SK-N-SH (cell line): ENCODE results near the gene DNAH10. TPM values are rescaled to one million over a fixed set of nuclear protein-coding genes. Genes with fewer than 3 reads are reported as not detected.

Source experiments
- CTCF ChIA-PET: fragments of 300-600, 350-600 bp; formaldehyde crosslinking; extraction: SDS; loops from one replicate; lab custom pipeline; 2021; lab: Yijun Ruan, JAX
- POLR2A ChIA-PET: fragments of 350-600 bp; sonication (Branson Sonifier 250); formaldehyde crosslinking; extraction: SDS; loops from one replicate; lab custom pipeline; 2020; ENCODE audit warnings: antibody characterized with exemption, inconsistent platforms; lab: Yijun Ruan, JAX
- DNase-seq: peaks from one replicate; pipeline ENCODE4 v3.0.0; 2012
- H2AFZ ChIP-seq: fragments of 200-600 bp; sonication (generic); 2 replicates; pipeline ENCODE4 v1.8.1; 2016; ENCODE audit warnings: antibody characterized with exemption, mild to moderate bottlenecking, low read depth
- H3F3A ChIP-seq: fragments of 200-600 bp; sonication (generic); replicated peaks from 2 replicates; pipeline ENCODE3; 2016; ENCODE audit warnings: antibody characterized with exemption, mild to moderate bottlenecking; ENCODE audit not compliant: insufficient read depth
- H3K27ac ChIP-seq, 2 experiments: fragments of 200-500 bp in 1 of 2; fragments of 200-600 bp in 1 of 2; sonication (Bioruptor generic) in 1 of 2; sonication (generic), shearing (Covaris generic) in 1 of 2; 2 replicates each; pipeline versions ENCODE4 v1.5.1 to v1.6.1; 2014 to 2016; ENCODE audit warnings: low read depth in 2 of 2, inconsistent platforms in 1 of 2, low read length in 1 of 2, mild to moderate bottlenecking in 1 of 2, mixed read lengths in 1 of 2
- H3K27me3 ChIP-seq: fragments of 200-600 bp; sonication (generic), shearing (Covaris generic); 2 replicates; pipeline ENCODE4 v1.6.1; 2016; ENCODE audit warnings: mixed run types; ENCODE audit not compliant: insufficient read depth
- H3K36me3 ChIP-seq, 2 experiments: fragments of 200-500 bp in 1 of 2; fragments of 200-600 bp in 1 of 2; sonication (Bioruptor generic) in 1 of 2; sonication (generic) in 1 of 2; replicated peaks in 1 of 2; 2 replicates each; pipeline versions ENCODE3 to v1.5.1; 2014 to 2016; ENCODE audit warnings: low read length in 1 of 2, mild to moderate bottlenecking in 1 of 2; ENCODE audit not compliant: insufficient read depth in 2 of 2, control insufficient read depth in 1 of 2
- H3K4me1 ChIP-seq, 2 experiments: fragments of 200-500 bp in 1 of 2; fragments of 200-600 bp in 1 of 2; sonication (Bioruptor generic) in 1 of 2; sonication (generic), shearing (Covaris generic) in 1 of 2; 2 replicates each; pipeline versions ENCODE4 v1.5.1 to v1.6.1; 2014 to 2016; ENCODE audit warnings: low read depth in 1 of 2, low read length in 1 of 2, mixed run types in 1 of 2; ENCODE audit not compliant: insufficient read depth in 2 of 2, control insufficient read depth in 1 of 2
- H3K4me2 ChIP-seq: fragments of 200-600 bp; sonication (generic), shearing (Covaris generic); 2 replicates; pipeline ENCODE4 v1.6.1; 2017; ENCODE audit warnings: mixed run types
- H3K4me3 ChIP-seq, 2 experiments: fragments of 200-500 bp in 1 of 2; fragments of 200-600 bp in 1 of 2; sonication (Bioruptor generic) in 1 of 2; sonication (generic), shearing (Covaris generic) in 1 of 2; 2 replicates each; pipeline versions ENCODE4 v1.5.1 to v1.8.1; 2014 to 2016; ENCODE audit warnings: low read depth in 2 of 2, inconsistent platforms in 1 of 2, low read length in 1 of 2, mild to moderate bottlenecking in 1 of 2, mixed read lengths in 1 of 2, moderate library complexity in 1 of 2
- H3K79me2 ChIP-seq: fragments of 200-600 bp; sonication (generic); 2 replicates; pipeline ENCODE4 v1.8.1; 2017; ENCODE audit warnings: mild to moderate bottlenecking; ENCODE audit not compliant: insufficient read depth
- H3K9ac ChIP-seq: fragments of 200-600 bp; sonication (generic); 2 replicates; pipeline ENCODE4 v1.6.1; 2017; ENCODE audit warnings: mixed run types
- H3K9me2 ChIP-seq: fragments of 200-600 bp; sonication (generic); 2 replicates; pipeline ENCODE4 v1.6.1; 2017; ENCODE audit warnings: mixed run types
- H3K9me3 ChIP-seq: fragments of 200-600 bp; sonication (generic); 2 replicates; pipeline ENCODE4 v1.6.1; 2017; ENCODE audit warnings: mixed run types, mild to moderate bottlenecking, moderate library complexity
- H4K20me1 ChIP-seq: fragments of 200-600 bp; sonication (generic); 2 replicates; pipeline ENCODE4 v1.6.1; 2017; ENCODE audit warnings: mild to moderate bottlenecking, mixed run types; ENCODE audit not compliant: insufficient read depth
- CHD2 ChIP-seq: fragments of 150-350 bp; IDR thresholded peaks from 2 replicates; pipeline ENCODE4 v1.6.1; 2018; ENCODE audit warnings: low read length; ENCODE audit not compliant: partially characterized antibody
- EZH2phosphoT487 ChIP-seq: fragments of 200-600 bp; sonication (generic); IDR thresholded peaks from 2 replicates; pipeline ENCODE4 v1.6.1; 2017; ENCODE audit warnings: low read depth, mixed run types, mild to moderate bottlenecking, antibody characterized with exemption, moderate library complexity, borderline replicate concordance
- FOXM1 ChIP-seq: IDR thresholded peaks from 2 replicates; pipeline ENCODE4 v1.4.0; 2012; ENCODE audit warnings: low read depth, mild to moderate bottlenecking
- GABPA ChIP-seq: IDR thresholded peaks from 2 replicates; pipeline ENCODE4 v1.4.0; 2012; ENCODE audit warnings: low read depth, mild to moderate bottlenecking
- MEF2A ChIP-seq: IDR thresholded peaks from 2 replicates; pipeline ENCODE4 v1.4.0; 2012; ENCODE audit warnings: low read depth, borderline replicate concordance
- NFIC ChIP-seq: IDR thresholded peaks from 2 replicates; pipeline ENCODE4 v1.4.0; 2012; ENCODE audit warnings: borderline replicate concordance
- NRF1 ChIP-seq: IDR thresholded peaks from 2 replicates; pipeline ENCODE4 v1.6.1; 2012; ENCODE audit warnings: low read depth, mild to moderate bottlenecking, low read length
- RAD21 ChIP-seq: IDR thresholded peaks from 2 replicates; pipeline ENCODE4 v1.6.1; 2012; ENCODE audit warnings: mild to moderate bottlenecking, low read length
- RCOR1 ChIP-seq: fragments of 150-350 bp; IDR thresholded peaks from 2 replicates; pipeline ENCODE4 v1.6.1; 2017; ENCODE audit warnings: antibody characterized with exemption, low read length
- RFX5 ChIP-seq: IDR thresholded peaks from 2 replicates; pipeline ENCODE4 v1.6.1; 2012; ENCODE audit warnings: mild to moderate bottlenecking, improper control_type of control experiment, low read length
- RXRA ChIP-seq: IDR thresholded peaks from 2 replicates; pipeline ENCODE4 v1.4.0; 2012; ENCODE audit warnings: low read depth, mild to moderate bottlenecking, borderline replicate concordance
- TAF1 ChIP-seq: IDR thresholded peaks from 2 replicates; pipeline ENCODE4 v1.6.1; 2012; ENCODE audit warnings: low read depth, mild to moderate bottlenecking, low read length, moderate library complexity, borderline replicate concordance
- USF1 ChIP-seq: IDR thresholded peaks from 2 replicates; pipeline ENCODE4 v1.4.0; 2012; ENCODE audit warnings: low read depth, borderline replicate concordance
- USF2 ChIP-seq: fragments of 150-350 bp; IDR thresholded peaks from 2 replicates; pipeline ENCODE4 v1.6.1; 2017; ENCODE audit warnings: antibody characterized with exemption, low read length, low read depth, borderline replicate concordance
- YY1 ChIP-seq: IDR thresholded peaks from 2 replicates; pipeline ENCODE4 v1.4.0; 2012; ENCODE audit warnings: low read depth, mild to moderate bottlenecking
- ZBTB33 ChIP-seq: IDR thresholded peaks from 2 replicates; pipeline ENCODE4 v1.4.0; 2012; ENCODE audit warnings: low read depth, borderline replicate concordance
- WGBS: methylation state at CpG from one replicate; pipeline ENCODE4 v1.1.6; 2017; ENCODE audit warnings: low lambda C conversion rate; 5-methylcytosine and 5-hydroxymethylcytosine counted together
- polyA plus RNA-seq, 3 experiments: library from polyadenylated mRNA; depleted of rRNA; stranded (reverse); fragments of >200 nt; gene quantifications; 2 replicates each; pipeline ENCODE4 v1.2.3, GENCODE V29; 2012
- TF ChIP-seq, protein P1 (sequence below): IDR thresholded peaks from 2 replicates; pipeline ENCODE4; 2012

DNAH10 gene
- polyA plus RNA-seq, 1 of the 3 experiments (the other 2 are of a cell fraction), result 0.13 TPM

DNA sequence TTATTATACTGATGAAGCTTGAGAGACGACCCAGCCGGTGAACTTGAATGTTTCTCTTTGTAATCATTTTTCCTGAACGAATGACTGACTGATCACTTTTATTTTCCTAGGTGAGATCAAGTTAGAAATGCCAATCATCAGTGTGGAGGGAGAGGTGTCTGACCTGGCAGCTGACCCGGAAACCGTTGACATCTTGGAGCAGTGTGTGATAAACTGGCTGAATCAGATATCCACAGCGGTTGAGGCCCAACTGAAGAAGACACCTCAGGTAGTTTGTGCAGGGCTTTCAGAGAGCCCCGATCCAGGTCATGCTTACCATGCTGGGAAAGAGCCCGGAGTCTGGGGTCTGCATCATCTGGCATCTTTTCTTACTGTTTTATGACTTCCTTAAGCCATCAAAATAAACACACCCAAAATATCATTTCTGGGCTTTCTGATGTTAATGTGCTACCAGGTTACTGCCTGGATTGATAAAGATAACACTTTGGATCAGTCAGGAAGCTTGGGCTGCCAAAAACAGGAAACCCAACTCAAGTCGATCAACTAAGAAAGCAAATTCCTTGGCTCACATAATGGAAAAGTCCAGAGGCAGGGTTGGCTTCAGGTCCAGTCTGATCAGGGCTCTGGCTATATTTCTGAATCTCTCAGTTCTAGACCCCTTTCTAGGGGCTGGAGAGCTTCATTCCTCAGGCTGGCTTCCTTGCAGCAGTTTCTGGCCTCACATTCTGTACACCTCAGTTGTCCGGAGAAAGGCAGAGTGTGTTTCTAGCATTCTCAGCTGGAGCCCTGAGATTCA lies 21.1 kb downstream of the DNAH10 start:
- ChIA-PET CTCF (interaction anchor here (1.2 to 1.3 kb wide), 2 partner anchors 11 to 248 kb away, joined by 3 read pairs; no protein-coding TSS in a partner anchor), POLR2A (no interaction called here)
- Histone ChIP-seq H3K9me2 (no peaks in the 10 kb centered on the region), H3K4me2 (no peak overlapping the region), H4K20me1 (no peaks in the 10 kb centered on the region), H3K36me3 (no peaks in the 10 kb centered on the region), H3K4me1 (no peaks in the 10 kb centered on the region), H3K27me3 (peaks cover 5% of the 10 kb centered on the region; the same call in 1 of the 2 replicates), H3K79me2 (no peaks in the 10 kb centered on the region), H3K9ac (no peak overlapping the region), H3K9me3 (no peaks in the 10 kb centered on the region), H3F3A (no peaks in the 10 kb centered on the region), H2AFZ (no peak overlapping the region), H3K4me3 (no peak overlapping the region), H3K27ac (no peak overlapping the region)
- TF ChIP-seq MEF2A (no peak), RXRA (no peak), RFX5 (no peak), GABPA (no peak)
- DNase-seq, result no peak
- WGBS, result 70% methylated on average over 9 of the region's 10 CpGs

DNA sequence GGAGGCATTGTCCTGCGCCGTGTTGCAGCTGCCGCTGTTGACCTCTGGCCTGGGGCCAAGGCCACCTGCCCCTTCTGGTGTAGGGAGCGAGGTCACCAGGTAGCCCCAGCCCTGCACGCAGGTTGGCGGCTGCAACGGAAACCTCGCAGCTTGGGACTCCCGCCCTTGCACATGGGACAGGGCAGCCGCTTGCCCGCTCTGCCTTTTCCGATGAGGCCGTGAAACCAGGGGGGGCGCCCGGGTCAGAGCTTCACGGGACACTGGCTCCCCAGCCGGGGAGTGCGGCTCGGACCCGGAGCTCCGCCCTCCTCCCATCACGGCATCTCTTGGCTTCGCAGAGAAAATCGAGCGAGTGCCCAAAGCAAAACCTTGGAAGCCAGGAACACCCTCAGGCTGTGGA lies 25.4 kb downstream of the DNAH10 start:
- Histone ChIP-seq H2AFZ (no peak overlapping the region), H4K20me1 (no peaks in the 10 kb centered on the region), H3K4me2 (no peak overlapping the region), H3K36me3 (no peaks in the 10 kb centered on the region), H3K4me3 (no peak overlapping the region), H3K9me2 (no peaks in the 10 kb centered on the region), H3K9ac (no peak overlapping the region), H3F3A (no peaks in the 10 kb centered on the region), H3K27ac (no peak overlapping the region), H3K9me3 (no peaks in the 10 kb centered on the region), H3K79me2 (no peaks in the 10 kb centered on the region), H3K4me1 (no peaks in the 10 kb centered on the region), H3K27me3 (peaks cover 5% of the 10 kb centered on the region; the same call in 1 of the 2 replicates)
- WGBS, result 76% methylated on average over 19 of the region's 25 CpGs
- DNase-seq, result no peak
- CTCF ChIA-PET, result no interaction called here
- POLR2A ChIA-PET, result no interaction called here
- no peak for TF ChIP-seq USF2
- no peak for TF ChIP-seq EZH2phosphoT487
- TF ChIP-seq, all 33 proteins: peak for 0

- Histone ChIP-seq H3K9me2 (no peaks in the 10 kb centered on the region), H3K9ac (no peak overlapping the region), H3K4me3 (no peak overlapping the region), H3K27ac (no peak overlapping the region), H2AFZ (no peak overlapping the region), H3K36me3 (no peaks in the 10 kb centered on the region), H3K79me2 (no peaks in the 10 kb centered on the region), H3K27me3 (peaks cover 5% of the 10 kb centered on the region; the same call in 1 of the 2 replicates), H3F3A (no peaks in the 10 kb centered on the region), H3K9me3 (no peaks in the 10 kb centered on the region), H4K20me1 (no peaks in the 10 kb centered on the region), H3K4me2 (no peak overlapping the region), H3K4me1 (no peaks in the 10 kb centered on the region)
- ChIA-PET POLR2A (interaction anchor here (0.6 kb wide), 1 partner anchor 22 kb away, joined by 3 read pairs; no protein-coding TSS in a partner anchor), CTCF (no interaction called here)
- whole genome bisulfite sequencing, result 69% methylated on average over 9 of the region's 9 CpGs
- no peak for DNase-seq
- TF ChIP-seq, protein P1, sequence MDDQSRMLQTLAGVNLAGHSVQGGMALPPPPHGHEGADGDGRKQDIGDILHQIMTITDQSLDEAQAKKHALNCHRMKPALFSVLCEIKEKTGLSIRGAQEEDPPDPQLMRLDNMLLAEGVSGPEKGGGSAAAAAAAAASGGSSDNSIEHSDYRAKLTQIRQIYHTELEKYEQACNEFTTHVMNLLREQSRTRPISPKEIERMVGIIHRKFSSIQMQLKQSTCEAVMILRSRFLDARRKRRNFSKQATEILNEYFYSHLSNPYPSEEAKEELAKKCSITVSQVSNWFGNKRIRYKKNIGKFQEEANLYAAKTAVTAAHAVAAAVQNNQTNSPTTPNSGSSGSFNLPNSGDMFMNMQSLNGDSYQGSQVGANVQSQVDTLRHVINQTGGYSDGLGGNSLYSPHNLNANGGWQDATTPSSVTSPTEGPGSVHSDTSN, result no peak
- TF ChIP-seq TAF1 (no peak), USF1 (no peak), CHD2 (no peak), RAD21 (no peak), FOXM1 (no peak), EZH2phosphoT487 (no peak), ZBTB33 (no peak), NFIC (no peak), YY1 (no peak), NRF1 (no peak), RCOR1 (no peak)
Observed at GRCh38 chr12:123788541-123788940, 26.4 kb downstream of the DNAH10 start.
